Measurements from ENCODE around the gene NCKIPSD.

The NCKIPSD gene

DNA sequence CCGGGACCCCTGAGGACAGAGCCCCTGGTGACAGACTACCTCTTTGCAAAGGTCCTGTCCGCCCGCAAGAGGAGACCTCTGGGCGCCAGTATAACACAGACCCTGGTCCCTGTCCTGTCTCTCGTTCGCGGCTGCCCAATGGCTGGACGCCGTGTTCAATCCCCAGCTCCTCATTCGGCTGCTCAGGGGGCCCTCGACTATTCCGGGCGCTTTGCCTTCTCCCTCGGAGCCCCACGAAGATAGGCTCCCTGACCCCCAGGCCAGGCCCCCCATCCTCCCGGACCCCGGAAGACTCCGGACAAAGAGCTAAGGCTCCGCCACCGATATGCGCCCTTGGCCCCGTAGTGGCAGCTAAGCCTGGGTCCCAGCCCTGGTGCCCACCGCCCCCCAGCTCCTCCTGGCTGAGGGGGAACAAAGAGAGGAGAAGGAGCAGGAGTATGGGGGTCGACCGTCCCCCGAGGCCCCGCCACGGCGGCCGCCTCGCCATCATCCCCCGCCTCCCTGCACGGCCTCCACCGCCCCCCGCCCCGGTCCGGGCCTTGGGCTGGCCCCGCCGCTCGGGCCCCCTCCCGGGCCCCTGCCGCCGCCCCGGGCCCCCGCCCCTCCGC is 23.5 kb downstream of the NCKIPSD start:
- Histone ChIP-seq H3K27me3 (ENCODE audit: control insufficient read depth in 1 of 2, insufficient read depth in 1 of 2, low read length in 2 of 2) (peaks cover 6 to 16% of the 10 kb centered on the region in 2 experiments), H4K91ac (ENCODE audit: low read length) (no peak overlapping the region), H3K23ac (ENCODE audit: low read length in 2 of 2) (no peak overlapping the region), H2AK5ac (ENCODE audit: low read length, severe bottlenecking) (no peak overlapping the region), H3K4me2 (ENCODE audit: low read length, poor library complexity, severe bottlenecking) (peak overlapping the region; percentile 96), H3K4me1 (ENCODE audit: control insufficient read depth, insufficient read depth, low read depth, low read length) (peaks cover 24% of the 10 kb centered on the region), H2BK15ac (ENCODE audit: low read depth, poor library complexity, severe bottlenecking) (no peak overlapping the region), H2BK5ac (ENCODE audit: low read depth, low read length, poor library complexity, severe bottlenecking) (no peak overlapping the region), H3K79me1 (replicated peaks; ENCODE audit: low read length, poor library complexity, severe bottlenecking) (no peaks in the 10 kb centered on the region), H3K9ac (ENCODE audit: low read length) (no peak overlapping the region), H2BK120ac (ENCODE audit: low read depth, low read length) (no peak overlapping the region), H3K14ac (ENCODE audit: low read length in 2 of 2) (no peak overlapping the region), H3K18ac (ENCODE audit: low read depth in 1 of 2, low read length in 2 of 2) (no peak overlapping the region), H3K4ac (ENCODE audit: low read depth in 1 of 2, low read length in 2 of 2) (no peak overlapping the region), H3K9me3 (ENCODE audit: control insufficient read depth, low read length) (no peaks in the 10 kb centered on the region), H2AFZ (ENCODE audit: low read depth, low read length) (no peak overlapping the region), H4K8ac (ENCODE audit: low read length) (no peak overlapping the region), H3K36me3 (ENCODE audit: control insufficient read depth in 1 of 2, insufficient read depth in 2 of 2, low read depth in 1 of 2, low read length in 2 of 2) (peaks cover 0 to 18% of the 10 kb centered on the region in 2 experiments), H2BK12ac (ENCODE audit: low read length in 2 of 2) (no peak overlapping the region), H3K4me3 (ENCODE audit: insufficient read depth in 1 of 2, low read depth in 1 of 2, low read length in 2 of 2) (peak overlapping the region; percentile 67 to 88), H3K27ac (ENCODE audit: low read length, poor library complexity, severe bottlenecking) (no peak overlapping the region)
- 6% methylated on average over 16 of the region's 46 CpGs for WGBS
- peak; percentile 16 for DNase-seq

DNA sequence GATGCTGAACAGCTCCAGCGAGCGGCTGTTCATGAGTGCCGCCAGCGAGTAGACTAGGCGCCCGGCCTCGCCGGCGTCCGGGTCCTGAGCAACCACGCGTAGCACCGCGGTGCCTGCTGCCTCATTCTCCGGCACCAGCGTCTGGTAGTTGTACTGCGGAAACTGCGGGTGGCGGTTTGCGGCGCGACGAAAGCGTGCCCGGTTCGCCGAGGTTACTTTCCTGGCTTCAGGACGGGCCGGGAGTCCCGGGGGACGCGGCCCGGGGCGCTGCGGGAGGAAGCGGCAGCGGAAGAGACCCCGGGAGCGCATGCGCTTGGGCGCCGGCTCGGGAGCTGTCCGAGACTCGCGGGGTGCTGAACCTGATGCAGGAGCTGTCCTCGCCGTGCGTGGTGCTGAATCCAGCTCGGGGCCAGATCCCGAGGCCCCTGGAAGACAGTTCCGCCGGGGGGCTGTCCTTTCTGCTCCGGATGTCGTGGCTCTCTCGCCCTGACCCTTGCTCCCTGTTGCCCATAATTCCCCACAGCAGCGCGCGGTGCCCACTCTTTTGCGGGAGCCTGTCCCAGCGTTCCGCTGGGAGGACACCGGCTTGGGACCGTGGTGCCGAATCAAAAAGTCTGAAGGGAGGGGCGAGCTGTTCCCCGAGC is 24.1 kb downstream of the NCKIPSD start:
- Histone ChIP-seq H3K4me1 (ENCODE audit: control insufficient read depth, insufficient read depth, low read depth, low read length) (peaks cover 25% of the 10 kb centered on the region), H3K79me1 (replicated peaks; ENCODE audit: low read length, poor library complexity, severe bottlenecking) (no peaks in the 10 kb centered on the region), H2BK15ac (ENCODE audit: low read depth, poor library complexity, severe bottlenecking) (no peak overlapping the region), H3K27ac (ENCODE audit: low read length, poor library complexity, severe bottlenecking) (no peak overlapping the region), H2AK5ac (ENCODE audit: low read length, severe bottlenecking) (no peak overlapping the region), H3K9ac (ENCODE audit: low read length) (no peak overlapping the region), H4K91ac (ENCODE audit: low read length) (no peak overlapping the region), H3K4me3 (ENCODE audit: insufficient read depth in 1 of 2, low read depth in 1 of 2, low read length in 2 of 2) (peak overlapping the region; percentile 41 to 75), H2BK120ac (ENCODE audit: low read depth, low read length) (no peak overlapping the region), H3K4me2 (ENCODE audit: low read length, poor library complexity, severe bottlenecking) (peak overlapping the region; percentile 89), H3K4ac (ENCODE audit: low read depth in 1 of 2, low read length in 2 of 2) (no peak overlapping the region), H2BK12ac (ENCODE audit: low read length in 2 of 2) (no peak overlapping the region), H3K36me3 (ENCODE audit: control insufficient read depth in 1 of 2, insufficient read depth in 2 of 2, low read depth in 1 of 2, low read length in 2 of 2) (peaks cover 0 to 24% of the 10 kb centered on the region in 2 experiments), H2BK5ac (ENCODE audit: low read depth, low read length, poor library complexity, severe bottlenecking) (no peak overlapping the region), H2AFZ (ENCODE audit: low read depth, low read length) (no peak overlapping the region), H4K8ac (ENCODE audit: low read length) (no peak overlapping the region), H3K27me3 (ENCODE audit: control insufficient read depth in 1 of 2, insufficient read depth in 1 of 2, low read length in 2 of 2) (peaks cover 6 to 23% of the 10 kb centered on the region in 2 experiments), H3K18ac (ENCODE audit: low read depth in 1 of 2, low read length in 2 of 2) (no peak overlapping the region), H3K9me3 (ENCODE audit: control insufficient read depth, low read length) (no peaks in the 10 kb centered on the region), H3K14ac (ENCODE audit: low read length in 2 of 2) (no peak overlapping the region), H3K23ac (ENCODE audit: low read length in 2 of 2) (no peak overlapping the region)
- 4% methylated on average over 67 of the region's 67 CpGs for WGBS
- DNase-seq: peak; percentile 50

DNA sequence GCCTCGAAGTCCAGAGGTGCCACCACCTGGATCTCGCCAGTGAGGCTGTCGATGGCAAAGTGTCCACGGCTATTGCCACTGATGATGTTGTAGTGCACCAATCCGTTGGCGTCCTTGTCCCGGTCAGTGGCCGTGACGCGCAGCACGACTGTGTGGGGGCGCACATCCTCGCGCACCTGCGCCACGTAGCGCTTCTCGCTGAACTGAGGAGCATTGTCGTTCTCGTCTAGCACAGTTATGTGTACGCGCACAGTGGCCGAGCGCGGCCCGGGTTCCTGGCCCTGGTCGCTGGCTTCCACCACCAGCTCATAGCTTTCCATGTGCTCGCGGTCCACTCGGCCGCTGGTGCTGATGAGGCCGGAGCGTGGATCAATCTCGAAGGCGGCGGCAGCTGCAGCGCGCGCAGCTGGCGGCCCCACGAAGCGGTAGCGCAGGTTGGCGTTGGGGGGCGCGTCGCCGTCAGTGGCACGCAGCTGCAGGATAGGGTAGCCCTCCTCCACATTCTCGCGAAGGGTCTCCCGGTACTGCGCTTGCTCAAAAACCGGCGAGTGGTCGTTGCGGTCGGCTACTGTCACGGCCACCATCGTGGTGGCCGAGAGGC is 24.8 kb downstream of the NCKIPSD start:
- H3K9ac ChIP-seq (ENCODE audit: low read length): no peak overlapping the region
- H3K23ac ChIP-seq (ENCODE audit: low read length in 2 of 2): no peak overlapping the region
- no peak overlapping the region for H2BK5ac ChIP-seq (ENCODE audit: low read depth, low read length, poor library complexity, severe bottlenecking)
- H4K8ac ChIP-seq (ENCODE audit: low read length): no peak overlapping the region
- no peak overlapping the region for H3K18ac ChIP-seq (ENCODE audit: low read depth in 1 of 2, low read length in 2 of 2)
- no peak overlapping the region for H3K4me2 ChIP-seq (ENCODE audit: low read length, poor library complexity, severe bottlenecking)
- no peak overlapping the region for H2BK15ac ChIP-seq (ENCODE audit: low read depth, poor library complexity, severe bottlenecking)
- H3K79me1 ChIP-seq (replicated peaks; ENCODE audit: low read length, poor library complexity, severe bottlenecking): no peaks in the 10 kb centered on the region
- no peak overlapping the region for H3K4ac ChIP-seq (ENCODE audit: low read depth in 1 of 2, low read length in 2 of 2)
- no peak overlapping the region for H3K27ac ChIP-seq (ENCODE audit: low read length, poor library complexity, severe bottlenecking)
- peaks cover 0 to 27% of the 10 kb centered on the region in 2 experiments for H3K36me3 ChIP-seq (ENCODE audit: control insufficient read depth in 1 of 2, insufficient read depth in 2 of 2, low read depth in 1 of 2, low read length in 2 of 2)
- no peak overlapping the region for H2BK120ac ChIP-seq (ENCODE audit: low read depth, low read length)
- H3K9me3 ChIP-seq (ENCODE audit: control insufficient read depth, low read length): no peaks in the 10 kb centered on the region
- H3K4me1 ChIP-seq (ENCODE audit: control insufficient read depth, insufficient read depth, low read depth, low read length): peaks cover 32% of the 10 kb centered on the region
- no peak overlapping the region for H2BK12ac ChIP-seq (ENCODE audit: low read length in 2 of 2)
- no peak for DNase-seq
- H3K27me3 ChIP-seq (ENCODE audit: control insufficient read depth in 1 of 2, insufficient read depth in 1 of 2, low read length in 2 of 2): peaks cover 6 to 24% of the 10 kb centered on the region in 2 experiments
- H4K91ac ChIP-seq (ENCODE audit: low read length): no peak overlapping the region
- peak overlapping the region in 1 of 2 experiments; percentile 75 for H3K4me3 ChIP-seq (ENCODE audit: insufficient read depth in 1 of 2, low read depth in 1 of 2, low read length in 2 of 2)
- no peak overlapping the region for H3K14ac ChIP-seq (ENCODE audit: low read length in 2 of 2)
- H2AK5ac ChIP-seq (ENCODE audit: low read length, severe bottlenecking): no peak overlapping the region
- H2AFZ ChIP-seq (ENCODE audit: low read depth, low read length): no peak overlapping the region
- 91% methylated on average over 61 of the region's 61 CpGs for WGBS

DNA sequence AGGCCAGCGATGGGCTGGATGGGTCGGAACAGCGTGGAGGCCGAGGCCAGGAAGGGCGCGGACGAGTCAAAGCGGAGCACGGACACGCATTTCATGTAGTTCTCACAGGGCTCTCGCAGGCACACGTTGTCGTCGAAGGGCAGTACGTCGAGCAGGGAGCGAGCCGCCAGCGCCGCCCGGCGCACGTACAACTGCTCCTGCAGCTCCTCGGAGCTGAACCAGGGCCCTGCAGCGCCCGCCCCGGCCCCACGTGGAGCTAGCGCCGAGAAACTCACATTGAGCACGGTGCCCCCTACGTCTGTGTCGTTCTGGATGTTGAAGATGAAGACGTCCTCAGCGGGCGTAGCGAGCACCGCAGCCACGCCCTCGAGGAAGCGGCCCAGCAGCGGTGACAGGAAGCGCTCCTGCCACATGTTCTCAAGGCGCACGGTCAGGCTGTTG is 28.9 kb downstream of the NCKIPSD start:
- Histone ChIP-seq H3K4ac (ENCODE audit: low read depth in 1 of 2, low read length in 2 of 2) (no peak overlapping the region), H2BK5ac (ENCODE audit: low read depth, low read length, poor library complexity, severe bottlenecking) (no peak overlapping the region), H2BK15ac (ENCODE audit: low read depth, poor library complexity, severe bottlenecking) (no peak overlapping the region), H2AK5ac (ENCODE audit: low read length, severe bottlenecking) (no peak overlapping the region), H2BK120ac (ENCODE audit: low read depth, low read length) (no peak overlapping the region), H3K4me2 (ENCODE audit: low read length, poor library complexity, severe bottlenecking) (no peak overlapping the region), H3K23ac (ENCODE audit: low read length in 2 of 2) (no peak overlapping the region), H3K14ac (ENCODE audit: low read length in 2 of 2) (no peak overlapping the region), H3K27me3 (ENCODE audit: control insufficient read depth in 1 of 2, insufficient read depth in 1 of 2, low read length in 2 of 2) (peaks cover 1 to 39% of the 10 kb centered on the region in 2 experiments), H3K36me3 (ENCODE audit: control insufficient read depth in 1 of 2, insufficient read depth in 2 of 2, low read depth in 1 of 2, low read length in 2 of 2) (peaks cover 0 to 27% of the 10 kb centered on the region in 2 experiments), H4K8ac (ENCODE audit: low read length) (no peak overlapping the region), H3K9me3 (ENCODE audit: control insufficient read depth, low read length) (no peaks in the 10 kb centered on the region), H2BK12ac (ENCODE audit: low read length in 2 of 2) (no peak overlapping the region), H3K9ac (ENCODE audit: low read length) (peak overlapping the region; percentile 29), H3K4me3 (ENCODE audit: insufficient read depth in 1 of 2, low read depth in 1 of 2, low read length in 2 of 2) (peak overlapping the region in 1 of 2 experiments; percentile 65), H3K4me1 (ENCODE audit: control insufficient read depth, insufficient read depth, low read depth, low read length) (peaks cover 22% of the 10 kb centered on the region), H3K18ac (ENCODE audit: low read depth in 1 of 2, low read length in 2 of 2) (no peak overlapping the region), H3K27ac (ENCODE audit: low read length, poor library complexity, severe bottlenecking) (no peak overlapping the region), H4K91ac (ENCODE audit: low read length) (no peak overlapping the region), H2AFZ (ENCODE audit: low read depth, low read length) (no peak overlapping the region), H3K79me1 (replicated peaks; ENCODE audit: low read length, poor library complexity, severe bottlenecking) (no peaks in the 10 kb centered on the region)
- no peak for DNase-seq
- 96% methylated on average over 45 of the region's 45 CpGs for WGBS

All from mesenchymal stem cell (in vitro differentiated cells and primary cell).